Panc1 (cell line): Measurements from ENCODE around the gene KASH5.

Experiments
- CTCF ChIP-seq: fragments of 450-650 bp; IDR thresholded peaks from 2 replicates; pipeline ENCODE4 v1.5.1; 2017; ENCODE audit warnings: mild to moderate bottlenecking
- POLR2AphosphoS5 ChIP-seq: IDR thresholded peaks from 2 replicates; pipeline ENCODE4 v1.6.1; 2012; ENCODE audit warnings: mild to moderate bottlenecking, low read depth, low read length, moderate library complexity
- TCF7L2 ChIP-seq: IDR thresholded peaks from 2 replicates; pipeline ENCODE4 v1.6.1; 2011; ENCODE audit warnings: mild to moderate bottlenecking, low read depth, low read length, inconsistent platforms

- TF ChIP-seq CTCF (no peak), TCF7L2 (no peak), POLR2AphosphoS5 (no peak)
Observed at GRCh38 chr19:49432141-49433073, 44.4 kb downstream of the KASH5 start.
